PFSK-1 (cell line): ENCODE measurements around the gene MGST2.

Source experiments
- POLR2AphosphoS5 ChIP-seq: IDR thresholded peaks from 2 replicates; pipeline ENCODE4 v1.6.1; 2012; ENCODE audit warnings: low read depth, mild to moderate bottlenecking, control low read depth, low read length, moderate library complexity
- REST ChIP-seq, 2 experiments: IDR thresholded peaks; 2 replicates each; pipeline versions ENCODE4 v1.6.1 to v1.8.0; 2011 to 2012; ENCODE audit warnings: low read depth in 2 of 2, low read length in 2 of 2, control low read depth in 1 of 2, inconsistent platforms in 1 of 2, mild to moderate bottlenecking in 1 of 2, moderate library complexity in 1 of 2; ENCODE audit not compliant: insufficient read depth in 1 of 2
- SIN3A ChIP-seq: IDR thresholded peaks from 2 replicates; pipeline ENCODE4 v1.6.1; 2012; ENCODE audit warnings: mild to moderate bottlenecking, low read length, moderate library complexity, borderline replicate concordance; ENCODE audit not compliant: insufficient read depth
- TAF1 ChIP-seq: IDR thresholded peaks from 2 replicates; pipeline ENCODE4 v1.6.1; 2012; ENCODE audit warnings: low read length, control low read depth, borderline replicate concordance; ENCODE audit not compliant: insufficient read depth

GRCh38 chr4:139629436-139630125 lies 36.0 kb upstream of the MGST2 start:
- no peak for TF ChIP-seq REST (IDR thresholded peaks at IDR 0.05; ENCODE audit: insufficient read depth in 1 of 2, low read depth in 2 of 2, low read length in 2 of 2)
- TF ChIP-seq POLR2AphosphoS5 = no peak
- no peak for TF ChIP-seq TAF1
- no peak for TF ChIP-seq SIN3A
